HG02973 (cell line): ENCODE results near the gene SLA2.
"Not testable (repeated sequence)": the region's sequence is repeated elsewhere in the genome, so short reads cannot be mapped to it uniquely, and the experiment has no call there.

Source experiments
- ATAC-seq: cut with Tn5 transposase; IDR thresholded peaks from one replicate; pipeline ENCODE4 v1.9.1; 2021; ENCODE audit warnings: moderate library complexity; ENCODE audit not compliant: unreplicated experiment

The SLA2 gene

GRCh38 chr20:36646678-36647077 lies 682 bp upstream of the SLA2 start:
- no peak for ATAC-seq

DNA sequence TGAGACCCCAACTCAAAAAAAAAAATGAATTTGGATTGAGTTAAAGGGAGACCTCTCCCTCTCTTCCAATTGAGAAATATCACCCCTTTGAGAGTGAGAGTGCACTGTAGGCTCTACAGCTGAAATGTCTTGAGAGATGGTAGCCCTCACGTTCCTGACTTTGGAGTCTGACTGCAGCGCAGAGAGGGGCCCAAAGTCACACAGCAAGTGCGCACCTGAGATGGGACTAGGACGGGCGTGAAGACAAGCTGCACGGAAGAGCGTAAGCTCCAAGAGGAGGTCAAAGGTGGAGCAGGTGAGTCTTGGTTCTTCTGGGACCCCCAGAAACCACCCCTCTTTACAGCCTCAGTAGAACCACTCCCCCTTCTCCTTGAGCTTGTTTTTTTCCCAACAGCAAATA lies 643 bp downstream of the SLA2 start:
- ATAC-seq, result no peak

- no peak for ATAC-seq
Measured at GRCh38 chr20:36644706-36645095, 1.3 kb downstream of the SLA2 start.

- no peak for ATAC-seq
Measured at GRCh38 chr20:36644032-36644705, 1.8 kb downstream of the SLA2 start.

- ATAC-seq, result no peak
Measured at GRCh38 chr20:36642136-36642535, 3.9 kb downstream of the SLA2 start.

- ATAC-seq, result no peak
Measured at GRCh38 chr20:36641506-36641843, 4.5 kb downstream of the SLA2 start.

DNA sequence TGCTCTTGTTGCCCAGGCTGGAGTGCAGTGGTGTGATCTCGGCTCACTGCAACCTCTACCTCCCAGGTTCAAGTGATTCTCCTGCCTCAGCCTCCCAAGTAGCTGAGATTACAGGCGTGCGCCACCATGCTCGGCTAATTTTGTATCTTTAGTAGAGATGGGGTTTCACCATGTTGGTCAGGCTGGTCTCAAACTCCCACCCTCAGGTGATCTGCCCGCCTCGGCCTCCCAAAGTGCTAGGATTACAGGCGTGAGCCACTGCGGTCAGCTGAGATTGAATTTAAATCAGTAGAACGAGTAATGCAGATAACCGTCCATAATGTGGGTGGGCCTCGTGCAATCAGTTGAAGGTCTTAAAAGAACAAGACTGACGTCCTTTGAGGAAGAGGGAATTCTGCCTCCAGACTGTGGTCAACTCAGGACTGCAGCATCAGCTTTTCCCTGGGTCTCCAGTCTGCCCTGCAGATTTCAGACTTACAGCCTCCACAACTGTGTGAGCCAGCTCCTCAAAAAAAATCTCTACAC lies 7.1 kb downstream of the SLA2 start:
- not testable (repeated sequence) for ATAC-seq

DNA sequence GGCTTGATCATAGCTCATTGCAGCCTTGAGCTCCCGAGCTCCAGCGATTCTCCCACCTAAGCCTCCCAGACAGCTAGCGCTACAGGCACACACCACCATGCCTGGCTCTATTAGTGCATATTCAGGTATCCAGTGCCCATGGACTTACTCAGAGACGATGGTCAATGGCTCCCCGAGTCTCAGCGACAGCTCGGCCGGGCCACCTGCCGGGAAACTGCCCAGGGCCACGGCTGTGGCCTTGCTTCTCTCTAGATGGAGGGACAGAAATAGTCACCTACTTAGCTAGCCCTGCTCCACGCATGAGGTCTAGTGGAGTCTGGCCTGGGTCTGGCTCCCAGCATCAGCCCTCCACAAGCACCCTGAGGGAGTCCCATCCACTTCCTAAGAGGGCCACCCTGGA lies 11.7 kb downstream of the SLA2 start:
- ATAC-seq, result no peak

DNA sequence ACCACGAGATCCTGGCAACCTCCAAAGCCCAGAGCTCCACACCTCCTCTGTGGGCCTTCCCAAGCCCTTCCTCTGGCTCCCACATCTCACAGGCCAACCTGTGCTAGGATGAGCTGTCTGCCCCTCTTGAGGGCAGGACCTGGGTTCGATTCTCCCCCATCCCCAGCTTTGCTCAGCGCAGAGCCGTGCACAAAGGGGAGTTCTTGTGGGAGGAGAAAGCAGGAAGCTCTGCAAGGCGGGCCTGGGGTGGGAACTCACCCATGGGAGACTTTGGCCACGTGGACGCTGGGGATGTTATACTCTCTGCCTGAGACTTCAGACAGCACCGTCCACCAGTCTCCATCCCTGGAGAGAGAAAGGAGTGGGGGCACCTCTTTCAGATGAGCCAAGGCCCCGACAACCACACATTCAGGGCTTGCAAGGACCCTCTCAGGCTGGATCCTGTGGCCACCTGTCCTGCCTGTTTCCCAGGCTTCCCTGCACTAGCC lies 12.7 kb downstream of the SLA2 start:
- no peak for ATAC-seq

DNA sequence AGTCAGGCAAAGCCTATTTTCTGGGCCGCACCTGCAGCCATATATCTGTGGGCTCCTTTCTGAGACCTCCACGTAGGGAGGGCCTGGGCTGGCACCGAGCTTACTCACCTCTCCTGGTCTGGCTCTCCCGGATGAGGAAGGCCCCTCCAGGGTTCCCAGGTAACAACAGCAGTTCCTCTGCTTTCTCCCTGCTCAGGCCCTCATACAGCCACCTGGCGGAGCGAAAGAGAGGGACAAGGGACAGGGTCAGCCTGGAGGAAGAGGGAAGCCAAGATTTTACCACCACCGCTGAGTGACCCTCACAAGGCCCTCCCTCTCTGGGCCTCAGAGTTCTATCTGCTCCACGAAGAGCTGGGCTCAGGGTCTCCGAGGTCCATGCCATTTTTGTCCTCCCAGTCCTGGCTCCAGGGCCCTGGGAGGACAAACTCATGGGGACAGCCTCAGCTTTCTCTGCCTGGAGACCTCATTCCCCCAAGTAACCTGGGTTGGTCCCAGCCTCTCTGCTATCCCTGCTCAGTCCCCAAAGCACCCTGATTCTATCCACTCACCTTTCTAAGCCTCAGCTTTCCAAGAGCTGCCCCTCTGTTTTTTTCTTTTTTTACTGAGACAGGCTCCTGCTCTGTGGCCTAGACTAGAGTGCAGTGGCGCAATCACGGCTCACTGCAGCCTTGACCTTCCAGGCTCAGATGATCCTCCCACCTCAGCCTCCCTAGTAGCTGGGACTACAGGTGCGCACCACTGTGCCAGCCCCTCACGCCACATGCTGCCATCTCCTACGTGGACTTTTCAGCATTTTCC lies 13.3 kb downstream of the SLA2 start:
- no peak for ATAC-seq

GRCh38 chr20:36632147-36632486 lies 13.9 kb downstream of the SLA2 start:
- no peak for ATAC-seq

- ATAC-seq, result no peak
Measured at GRCh38 chr20:36631646-36632045, 14.3 kb downstream of the SLA2 start.

DNA sequence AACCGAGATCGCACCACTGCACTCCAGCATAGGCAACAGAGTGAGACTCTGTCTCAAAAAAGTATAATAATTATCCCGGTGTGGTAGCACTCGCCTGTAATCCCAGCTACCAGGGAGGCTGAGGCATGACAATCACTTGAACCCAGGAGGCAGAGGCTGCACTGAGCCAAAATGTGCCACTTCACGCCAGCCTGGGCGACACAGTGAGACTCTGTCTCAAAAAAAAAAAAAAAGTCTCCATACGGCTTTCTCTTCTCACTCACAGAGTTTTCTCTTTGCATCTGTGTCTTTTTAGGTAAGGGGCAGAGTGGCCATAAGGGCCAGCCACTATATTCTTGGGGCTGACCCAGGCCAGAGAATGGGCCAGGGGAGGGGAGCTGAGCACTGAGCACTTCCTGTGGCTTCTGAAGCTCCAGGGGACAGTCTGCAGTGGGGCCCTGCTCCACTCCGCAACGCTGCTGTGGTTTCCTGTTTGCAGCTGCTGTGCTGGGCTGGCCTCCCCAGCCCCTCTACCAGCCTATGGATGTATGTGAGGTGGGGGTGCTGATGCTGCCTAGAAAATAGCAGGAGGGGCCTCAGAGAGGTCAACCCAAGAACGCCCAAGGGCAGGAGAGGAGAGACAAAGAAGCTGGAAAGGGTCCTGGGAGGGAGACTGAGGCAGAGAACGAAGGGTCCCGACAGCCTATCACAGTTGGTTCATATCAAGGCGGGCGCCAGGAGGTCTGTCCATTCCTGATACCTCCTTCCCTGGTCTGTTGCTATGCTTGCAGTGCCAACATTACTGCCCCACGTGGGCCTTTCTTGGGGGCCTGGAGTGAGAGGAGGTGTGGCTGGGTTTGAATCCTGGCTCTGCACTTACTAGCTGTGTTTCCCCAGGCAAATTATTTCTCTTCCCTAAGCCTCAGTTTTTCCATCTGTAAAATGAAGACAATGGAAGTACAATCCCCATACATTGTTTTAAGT lies 16.0 kb downstream of the SLA2 start:
- no peak for ATAC-seq

- no peak for ATAC-seq
Measured at GRCh38 chr20:36628076-36628475, 17.9 kb downstream of the SLA2 start.

GRCh38 chr20:36624944-36625324 lies 21.1 kb downstream of the SLA2 start:
- ATAC-seq, result no peak

DNA sequence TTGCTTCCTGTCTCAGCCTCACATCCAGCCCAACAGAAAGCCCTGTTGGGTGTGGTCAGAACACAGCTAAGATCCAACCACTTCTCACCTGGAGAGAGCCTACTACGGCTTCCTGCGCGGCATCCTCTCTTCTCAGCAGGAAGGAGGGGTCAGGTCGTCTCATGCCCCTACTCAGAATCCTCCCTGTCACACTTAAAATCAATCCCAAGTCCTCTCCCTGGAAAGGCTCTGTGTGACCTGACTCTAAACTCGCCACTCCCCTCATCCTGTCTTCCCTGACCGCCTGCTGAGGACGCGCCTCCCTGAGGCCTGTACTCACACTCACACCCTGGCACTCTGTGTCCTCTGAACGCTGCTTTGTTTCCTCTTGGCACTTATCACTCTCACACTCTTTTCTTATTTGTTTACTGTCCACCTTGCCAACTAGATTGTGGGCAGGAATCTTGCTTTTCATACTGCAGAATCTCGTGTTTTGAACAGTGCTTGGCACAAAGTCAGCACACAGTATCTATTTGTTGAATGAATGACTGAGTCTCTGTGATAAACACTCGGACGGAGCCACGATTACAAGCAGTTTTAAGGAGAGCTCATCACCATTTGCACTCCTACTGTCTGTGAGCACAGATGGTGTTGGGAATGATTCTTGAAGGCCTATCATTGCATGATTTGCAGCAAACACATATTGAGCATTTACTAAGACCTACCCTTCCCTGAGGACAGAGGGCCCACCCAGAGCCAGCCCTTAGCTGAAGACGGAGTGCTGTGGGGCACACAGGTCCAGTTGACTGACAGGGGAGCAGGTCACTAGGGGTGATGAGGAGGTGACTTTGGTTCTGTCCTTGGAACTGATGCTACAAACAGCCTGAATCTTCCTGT lies 21.7 kb downstream of the SLA2 start:
- ATAC-seq, result no peak

DNA sequence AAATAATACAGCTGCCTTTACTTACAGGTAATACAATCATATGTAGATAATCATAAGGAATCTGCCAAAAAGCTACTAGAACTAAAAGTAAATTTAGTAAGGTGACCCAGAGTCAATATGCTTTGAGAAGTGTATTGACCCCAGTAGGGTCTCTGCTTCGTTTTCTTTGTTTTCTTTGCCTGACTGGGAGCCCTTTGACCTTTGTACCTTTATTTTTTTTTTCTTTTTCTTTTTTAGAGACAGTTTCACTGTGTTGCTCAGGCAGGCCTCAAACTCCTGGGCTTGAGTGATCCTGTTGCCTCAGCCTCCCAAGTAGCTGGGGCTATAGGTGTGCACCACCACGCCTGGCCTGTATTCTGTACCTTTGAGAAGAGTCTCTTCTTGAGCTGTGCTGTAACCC lies 22.6 kb downstream of the SLA2 start:
- ATAC-seq, result no peak

DNA sequence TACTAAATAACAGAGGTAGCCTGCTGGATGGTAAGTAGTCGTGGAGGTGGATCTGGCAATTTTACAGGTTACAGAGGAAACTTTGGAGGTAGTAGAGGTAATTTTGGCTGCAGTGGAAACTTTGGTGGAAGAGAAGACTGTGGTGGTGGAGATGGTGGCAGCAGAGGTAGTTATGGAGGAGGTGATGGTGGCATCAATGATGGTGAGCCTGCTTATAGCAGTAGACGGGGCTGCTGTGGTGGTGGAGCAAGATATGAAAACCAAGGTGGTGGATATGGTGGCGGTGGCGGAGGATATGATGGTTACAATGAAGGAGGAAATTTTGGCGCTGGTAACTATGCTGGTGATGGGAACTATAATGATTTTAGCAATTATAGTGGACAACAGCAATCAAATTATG lies 25.1 kb downstream of the SLA2 start:
- no peak for ATAC-seq

- ATAC-seq, result no peak
Measured at GRCh38 chr20:36614781-36615557, 31.0 kb downstream of the SLA2 start.

DNA sequence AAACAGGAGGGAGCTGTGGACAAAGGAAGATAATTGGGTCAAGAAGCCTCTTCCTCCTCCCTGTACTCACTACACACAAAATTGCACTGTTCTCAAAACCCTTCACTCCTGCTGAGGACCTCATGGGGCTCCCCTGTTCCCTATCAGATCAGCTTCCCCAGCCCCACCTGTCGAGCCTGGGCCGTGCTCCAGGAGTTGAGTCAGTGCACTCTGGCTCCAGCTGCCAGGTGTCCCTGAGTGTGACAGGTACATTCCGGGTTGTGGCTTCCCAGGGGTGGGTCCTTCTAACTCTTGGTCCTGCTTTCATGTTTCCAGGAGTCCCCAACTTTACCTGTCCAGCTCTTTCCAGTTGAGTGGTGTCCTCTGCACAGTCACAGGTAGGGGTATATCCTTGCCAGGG lies 32.0 kb downstream of the SLA2 start:
- no peak for ATAC-seq
